IPS-15b (cell line): Measurements from ENCODE around the gene SLC38A4.
"Not testable (repeated sequence)": the region's sequence is repeated elsewhere in the genome, so short reads cannot be mapped to it uniquely, and the experiment has no call there.

Experiments
- H3K27me3 ChIP-seq: one replicate; pipeline ENCODE4 v1.6.1; 2013; ENCODE audit warnings: low read length; ENCODE audit not compliant: control insufficient read depth, insufficient read depth
- H3K36me3 ChIP-seq: one replicate; pipeline ENCODE4 v1.6.1; 2013; ENCODE audit warnings: low read length; ENCODE audit not compliant: control insufficient read depth, insufficient read depth
- H3K4me1 ChIP-seq: one replicate; pipeline ENCODE4 v1.6.1; 2013; ENCODE audit warnings: mild to moderate bottlenecking, low read length; ENCODE audit not compliant: control insufficient read depth, insufficient read depth
- H3K4me3 ChIP-seq: one replicate; pipeline ENCODE4 v1.5.1; 2013; ENCODE audit warnings: low read depth, low read length
- H3K9ac ChIP-seq: one replicate; pipeline ENCODE4 v1.6.1; 2013; ENCODE audit warnings: low read depth, mild to moderate bottlenecking, low read length
- H3K9me3 ChIP-seq: one replicate; pipeline ENCODE4 v1.6.1; 2013; ENCODE audit warnings: mild to moderate bottlenecking, low read length; ENCODE audit not compliant: control insufficient read depth, insufficient read depth

The SLC38A4 gene

GRCh38 chr12:46771268-46771827 lies 54.4 kb downstream of the SLC38A4 start:
- Histone ChIP-seq H3K9me3 (no peaks in the 10 kb centered on the region), H3K27me3 (no peaks in the 10 kb centered on the region), H3K4me1 (peaks cover 2% of the 10 kb centered on the region), H3K9ac (no peak overlapping the region), H3K36me3 (no peaks in the 10 kb centered on the region), H3K4me3 (no peak overlapping the region)

- H3K9me3 ChIP-seq: no peaks in the 10 kb centered on the region
- H3K27me3 ChIP-seq: no peaks in the 10 kb centered on the region
- H3K9ac ChIP-seq: no peak overlapping the region
- no peaks in the 10 kb centered on the region for H3K36me3 ChIP-seq
- H3K4me3 ChIP-seq: no peak overlapping the region
- peaks cover 2% of the 10 kb centered on the region for H3K4me1 ChIP-seq
These were observed 55.2 kb downstream of the SLC38A4 start for GRCh38 chr12:46770501-46771183.

- no peak overlapping the region for H3K4me3 ChIP-seq
- H3K36me3 ChIP-seq: no peaks in the 10 kb centered on the region
- no peaks in the 10 kb centered on the region for H3K9me3 ChIP-seq
- H3K9ac ChIP-seq: no peak overlapping the region
- H3K27me3 ChIP-seq: no peaks in the 10 kb centered on the region
- H3K4me1 ChIP-seq: no peaks in the 10 kb centered on the region
These were observed 61.8 kb downstream of the SLC38A4 start for GRCh38 chr12:46764005-46764404.

- no peak overlapping the region for H3K4me3 ChIP-seq
- no peaks in the 10 kb centered on the region for H3K36me3 ChIP-seq
- no peaks in the 10 kb centered on the region for H3K9me3 ChIP-seq
- no peaks in the 10 kb centered on the region for H3K27me3 ChIP-seq
- no peak overlapping the region for H3K9ac ChIP-seq
- H3K4me1 ChIP-seq: no peaks in the 10 kb centered on the region
These were observed 62.6 kb downstream of the SLC38A4 start for GRCh38 chr12:46763230-46763629.

- H3K36me3 ChIP-seq: no peaks in the 10 kb centered on the region
- no peaks in the 10 kb centered on the region for H3K4me1 ChIP-seq
- no peaks in the 10 kb centered on the region for H3K9me3 ChIP-seq
- H3K4me3 ChIP-seq: no peak overlapping the region
- no peaks in the 10 kb centered on the region for H3K27me3 ChIP-seq
- no peak overlapping the region for H3K9ac ChIP-seq
These were observed 71.2 kb downstream of the SLC38A4 start for GRCh38 chr12:46754550-46754949.

- Histone ChIP-seq H3K9ac (no peak overlapping the region), H3K4me1 (no peaks in the 10 kb centered on the region), H3K27me3 (no peaks in the 10 kb centered on the region), H3K4me3 (no peak overlapping the region), H3K9me3 (no peaks in the 10 kb centered on the region), H3K36me3 (no peaks in the 10 kb centered on the region)
These were observed 73.4 kb downstream of the SLC38A4 start for GRCh38 chr12:46752396-46752795.

- Histone ChIP-seq H3K27me3 (no peaks in the 10 kb centered on the region), H3K9me3 (no peaks in the 10 kb centered on the region), H3K36me3 (no peaks in the 10 kb centered on the region), H3K4me3 (no peak overlapping the region), H3K9ac (no peak overlapping the region), H3K4me1 (no peaks in the 10 kb centered on the region)
These were observed 74.6 kb downstream of the SLC38A4 start for GRCh38 chr12:46751173-46751572.

- Histone ChIP-seq H3K36me3 (no peaks in the 10 kb centered on the region), H3K4me1 (no peaks in the 10 kb centered on the region), H3K9ac (no peak overlapping the region), H3K27me3 (no peaks in the 10 kb centered on the region), H3K9me3 (no peaks in the 10 kb centered on the region), H3K4me3 (no peak overlapping the region)
These were observed 76.5 kb downstream of the SLC38A4 start for GRCh38 chr12:46749322-46749721.

- H3K4me3 ChIP-seq: no peak overlapping the region
- no peaks in the 10 kb centered on the region for H3K4me1 ChIP-seq
- no peaks in the 10 kb centered on the region for H3K36me3 ChIP-seq
- no peaks in the 10 kb centered on the region for H3K9me3 ChIP-seq
- H3K9ac ChIP-seq: no peak overlapping the region
- no peaks in the 10 kb centered on the region for H3K27me3 ChIP-seq
These were observed 81.5 kb downstream of the SLC38A4 start for GRCh38 chr12:46744283-46744682.

GRCh38 chr12:46743456-46743855 lies 82.3 kb downstream of the SLC38A4 start:
- Histone ChIP-seq H3K36me3 (no peaks in the 10 kb centered on the region), H3K9me3 (no peaks in the 10 kb centered on the region), H3K4me3 (no peak overlapping the region), H3K27me3 (no peaks in the 10 kb centered on the region), H3K9ac (no peak overlapping the region), H3K4me1 (no peaks in the 10 kb centered on the region)

GRCh38 chr12:46742271-46742670 lies 83.5 kb downstream of the SLC38A4 start:
- not testable (repeated sequence) for H3K9me3 ChIP-seq, H3K4me3 ChIP-seq, H3K9ac ChIP-seq, H3K4me1 ChIP-seq, H3K36me3 ChIP-seq, H3K27me3 ChIP-seq

- no peak overlapping the region for H3K9ac ChIP-seq
- no peaks in the 10 kb centered on the region for H3K36me3 ChIP-seq
- no peaks in the 10 kb centered on the region for H3K4me1 ChIP-seq
- H3K4me3 ChIP-seq: no peak overlapping the region
- no peaks in the 10 kb centered on the region for H3K9me3 ChIP-seq
- H3K27me3 ChIP-seq: no peaks in the 10 kb centered on the region
These were observed 100.5 kb downstream of the SLC38A4 start for GRCh38 chr12:46725332-46725731.
